HEK293T (cell line): Measurements from ENCODE around the gene GALNT18.

ENCODE experiments used
- CTCF ChIA-PET: fragments of 350-600 bp; formaldehyde crosslinking; extraction: SDS; loops from one replicate; lab custom pipeline; 2021; ENCODE audit warnings: antibody characterized with exemption, inconsistent platforms; lab: Yijun Ruan, JAX
- POLR2A ChIA-PET: fragments of 350-600 bp; formaldehyde crosslinking; extraction: SDS; loops from one replicate; lab custom pipeline; 2020; ENCODE audit warnings: antibody characterized with exemption, inconsistent platforms; lab: Yijun Ruan, JAX
- DNase-seq: peaks from one replicate; pipeline ENCODE4 v3.0.0; 2012; ENCODE audit warnings: mixed read lengths; ENCODE audit errors: extremely low spot score
- ARNT ChIP-seq: fragments of 450-650 bp; IDR thresholded peaks from 2 replicates; pipeline ENCODE4 v1.6.1; 2017; ENCODE audit warnings: mild to moderate bottlenecking
- BHLHE40 ChIP-seq: fragments of 450-650 bp; IDR thresholded peaks from 2 replicates; pipeline ENCODE4 v1.6.1; 2016; ENCODE audit warnings: mild to moderate bottlenecking, moderate library complexity, borderline replicate concordance
- CTBP1 ChIP-seq: fragments of 450-650 bp; IDR thresholded peaks from 2 replicates; pipeline ENCODE4 v1.6.1; 2016; ENCODE audit warnings: borderline replicate concordance
- ELF4 ChIP-seq: fragments of 450-650 bp; IDR thresholded peaks from 2 replicates; pipeline ENCODE4 v1.6.1; 2017; ENCODE audit warnings: antibody characterized with exemption
- FOXA1 ChIP-seq: fragments of 450-650 bp; IDR thresholded peaks from 2 replicates; pipeline ENCODE4 v1.6.1; 2016; ENCODE audit warnings: mild to moderate bottlenecking
- FOXK2 ChIP-seq: fragments of 450-650 bp; IDR thresholded peaks from 2 replicates; pipeline ENCODE4 v1.6.1; 2016; ENCODE audit warnings: mild to moderate bottlenecking
- FOXM1 ChIP-seq: fragments of 450-650 bp; IDR thresholded peaks from 2 replicates; pipeline ENCODE4 v1.6.1; 2017; ENCODE audit warnings: mild to moderate bottlenecking, borderline replicate concordance
- HDGF ChIP-seq: fragments of 450-650 bp; IDR thresholded peaks from 2 replicates; pipeline ENCODE4 v1.6.1; 2017; ENCODE audit warnings: antibody characterized with exemption, borderline replicate concordance
- L3MBTL2 ChIP-seq: fragments of 450-650 bp; conservative IDR thresholded peaks from 2 replicates; pipeline ENCODE4 v1.6.1; 2016; ENCODE audit warnings: mild to moderate bottlenecking
- LEF1 ChIP-seq: fragments of 450-650 bp; IDR thresholded peaks from 2 replicates; pipeline ENCODE4 v1.6.1; 2017; ENCODE audit warnings: mild to moderate bottlenecking, borderline replicate concordance
- NFRKB ChIP-seq: fragments of 450-650 bp; IDR thresholded peaks from 2 replicates; pipeline ENCODE4 v1.6.1; 2016; ENCODE audit warnings: mild to moderate bottlenecking, moderate library complexity
- PKNOX1 ChIP-seq: fragments of 450-650 bp; IDR thresholded peaks from 2 replicates; pipeline ENCODE4 v1.6.1; 2016
- SP1 ChIP-seq: fragments of 450-650 bp; IDR thresholded peaks from 2 replicates; pipeline ENCODE4 v1.6.1; 2017
- SUZ12 ChIP-seq: fragments of 450-650 bp; IDR thresholded peaks from 2 replicates; pipeline ENCODE4 v1.6.1; 2016; ENCODE audit warnings: mild to moderate bottlenecking
- TARDBP ChIP-seq: fragments of 450-650 bp; IDR thresholded peaks from 2 replicates; pipeline ENCODE4 v1.6.1; 2016
- ZNF384 ChIP-seq: fragments of 450-650 bp; IDR thresholded peaks from 2 replicates; pipeline ENCODE4 v1.6.1; 2016

Gene GALNT18

DNA sequence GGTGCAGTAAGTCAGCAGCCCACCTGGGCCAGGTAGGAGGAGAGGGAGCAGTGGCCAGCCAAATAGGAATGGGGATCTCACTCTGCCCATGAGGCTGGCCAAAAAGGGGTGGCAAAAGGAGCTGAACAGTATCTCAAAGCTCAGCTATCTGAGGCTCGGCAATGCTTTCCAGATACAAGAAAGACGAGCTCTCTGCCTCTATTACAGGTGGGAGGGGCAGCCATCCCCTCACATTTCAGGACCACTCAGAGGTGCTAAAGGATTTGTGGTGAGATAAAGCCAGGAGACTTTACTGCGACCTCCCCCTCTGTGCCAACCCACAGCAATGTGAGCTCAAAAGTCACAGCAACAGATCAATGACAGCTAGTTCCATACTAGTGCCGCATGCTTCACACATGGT is 42.1 kb upstream of the GALNT18 start:
- ChIA-PET CTCF (no interaction called here), POLR2A (no interaction called here)

GRCh38 chr11:11662578-11662977 is 40.8 kb upstream of the GALNT18 start:
- POLR2A ChIA-PET = no interaction called here
- TF ChIP-seq FOXA1 (no peak), NFRKB (no peak), ARNT (no peak), CTBP1 (no peak), SP1 (no peak), SUZ12 (no peak), BHLHE40 (no peak), PKNOX1 (no peak), FOXK2 (no peak), HDGF (no peak), ELF4 (no peak), ZNF384 (no peak), TARDBP (no peak), LEF1 (no peak), FOXM1 (no peak), L3MBTL2 (no peak)
- no peak for DNase-seq
- CTCF ChIA-PET = no interaction called here

More for the DNA sequence above, 42.1 kb upstream of the GALNT18 start:
- no peak for DNase-seq
- TF ChIP-seq ARNT (no peak), FOXK2 (no peak), FOXM1 (no peak), BHLHE40 (no peak), SUZ12 (no peak), CTBP1 (no peak), TARDBP (no peak), ELF4 (no peak), HDGF (no peak), LEF1 (no peak)

GRCh38 chr11:11661326-11662040 is 39.7 kb upstream of the GALNT18 start:
- TF ChIP-seq L3MBTL2 = no peak
- TF ChIP-seq TARDBP = no peak
- no peak for TF ChIP-seq BHLHE40
- no peak for TF ChIP-seq FOXM1
- no peak for TF ChIP-seq FOXA1
- TF ChIP-seq SP1 = no peak
- no peak for TF ChIP-seq ZNF384
- no peak for TF ChIP-seq HDGF
- no peak for TF ChIP-seq CTBP1
- no peak for TF ChIP-seq ELF4
- no peak for TF ChIP-seq LEF1
- TF ChIP-seq SUZ12 = no peak
- no peak for TF ChIP-seq NFRKB
- TF ChIP-seq FOXK2 = no peak
- TF ChIP-seq PKNOX1 = no peak
- no peak for TF ChIP-seq ARNT
- CTCF ChIA-PET = no interaction called here
- POLR2A ChIA-PET = no interaction called here

GRCh38 chr11:11660363-11660740 is 38.5 kb upstream of the GALNT18 start:
- no peak for DNase-seq
- CTCF ChIA-PET = interaction anchor here (0.8 kb wide), 1 partner anchor 21 kb away, joined by 3 read pairs; no protein-coding TSS in a partner anchor
- TF ChIP-seq FOXM1 = no peak
- no peak for TF ChIP-seq L3MBTL2
- TF ChIP-seq SP1 = no peak
- TF ChIP-seq HDGF = no peak
- TF ChIP-seq TARDBP = no peak
- no peak for TF ChIP-seq ARNT
- TF ChIP-seq FOXK2 = no peak
- TF ChIP-seq PKNOX1 = no peak
- no peak for TF ChIP-seq SUZ12
- no peak for TF ChIP-seq FOXA1
- TF ChIP-seq ELF4 = no peak
- no peak for TF ChIP-seq ZNF384
- TF ChIP-seq NFRKB = no peak
- TF ChIP-seq LEF1 = no peak
- no peak for TF ChIP-seq BHLHE40
- TF ChIP-seq CTBP1 = no peak
- POLR2A ChIA-PET = no interaction called here

More at GRCh38 chr11:11661326-11662040, 39.7 kb upstream of the GALNT18 start:
- no peak for DNase-seq

GRCh38 chr11:11659567-11660362 is 38.0 kb upstream of the GALNT18 start:
- ChIA-PET POLR2A (no interaction called here), CTCF (interaction anchor here (0.6 to 0.8 kb wide), 3 partner anchors 21 to 197 kb away, joined by 3 read pairs; no protein-coding TSS in a partner anchor)
- no peak for TF ChIP-seq FOXK2
- no peak for TF ChIP-seq FOXM1
- no peak for TF ChIP-seq ELF4
- no peak for TF ChIP-seq PKNOX1
- TF ChIP-seq HDGF = no peak
- peak; percentile 43 for DNase-seq
